ENCODE data around the gene ZNF774.
"Not testable (repeated sequence)": the region's sequence is repeated elsewhere in the genome, so short reads cannot be mapped to it uniquely, and the experiment has no call there.

ZNF774 gene

GRCh38 chr15:90352107-90352893 lies at the start of gene ZNF774:
ZNF774 (plus strand) TSS chr15:90352284; CDS start chr15:90354661, 2,377 bp downstream.
- peak; percentile 95 for DNase-seq (ENCODE audit: low spot score)

- DNase-seq (ENCODE audit: low spot score), result not testable (repeated sequence)
These were observed 46.7 kb upstream of the ZNF774 start for GRCh38 chr15:90305355-90305754.

GRCh38 chr15:90305932-90306331 lies 46.2 kb upstream of the ZNF774 start:
- no peak for DNase-seq (ENCODE audit: low spot score)

GRCh38 chr15:90306560-90306959 lies 45.5 kb upstream of the ZNF774 start:
- peak; percentile 30 for DNase-seq (ENCODE audit: low spot score)

- DNase-seq (ENCODE audit: low spot score), result no peak
These were observed 44.4 kb upstream of the ZNF774 start for GRCh38 chr15:90307661-90308060.

GRCh38 chr15:90309020-90309419 lies 43.1 kb upstream of the ZNF774 start:
- DNase-seq (ENCODE audit: low spot score), result no peak

GRCh38 chr15:90315278-90315982 lies 36.7 kb upstream of the ZNF774 start:
- no peak for DNase-seq (ENCODE audit: low spot score)

GRCh38 chr15:90316139-90316538 lies 35.9 kb upstream of the ZNF774 start:
- DNase-seq (ENCODE audit: low spot score), result no peak

- no peak for DNase-seq (ENCODE audit: low spot score)
These were observed 33.5 kb upstream of the ZNF774 start for GRCh38 chr15:90318591-90318990.

- peak; percentile 72 for DNase-seq (ENCODE audit: low spot score)
These were observed 31.8 kb upstream of the ZNF774 start for GRCh38 chr15:90320062-90320884.

GRCh38 chr15:90320885-90321278 lies 31.2 kb upstream of the ZNF774 start:
- DNase-seq (ENCODE audit: low spot score), result no peak

GRCh38 chr15:90322538-90322937 lies 29.5 kb upstream of the ZNF774 start:
- DNase-seq (ENCODE audit: low spot score), result no peak

GRCh38 chr15:90325726-90326125 lies 26.4 kb upstream of the ZNF774 start:
- DNase-seq (ENCODE audit: low spot score), result no peak

GRCh38 chr15:90326441-90326840 lies 25.6 kb upstream of the ZNF774 start:
- DNase-seq (ENCODE audit: low spot score), result no peak

- no peak for DNase-seq (ENCODE audit: low spot score)
These were observed 24.8 kb upstream of the ZNF774 start for GRCh38 chr15:90327311-90327710.

GRCh38 chr15:90334304-90334731 lies 17.8 kb upstream of the ZNF774 start:
- DNase-seq (ENCODE audit: low spot score), result no peak

GRCh38 chr15:90336705-90337141 lies 15.4 kb upstream of the ZNF774 start:
- DNase-seq (ENCODE audit: low spot score), result peak; percentile 4

- DNase-seq (ENCODE audit: low spot score), result no peak
These were observed 14.8 kb upstream of the ZNF774 start for GRCh38 chr15:90337256-90337655.

- no peak for DNase-seq (ENCODE audit: low spot score)
These were observed 13.6 kb upstream of the ZNF774 start for GRCh38 chr15:90338532-90338931.

GRCh38 chr15:90340345-90340744 lies 11.7 kb upstream of the ZNF774 start:
- no peak for DNase-seq (ENCODE audit: low spot score)

- DNase-seq (ENCODE audit: low spot score), result no peak
These were observed 8.7 kb upstream of the ZNF774 start for GRCh38 chr15:90343302-90343790.

GRCh38 chr15:90344662-90345061 lies 7.4 kb upstream of the ZNF774 start:
- no peak for DNase-seq (ENCODE audit: low spot score)

Data from CD4-positive, alpha-beta T cell treated with Interleukin-15 for 4 hours (primary cell).